GM19239 (cell line): Measurements from ENCODE around the gene PPARA.

Experiments used
- DNase-seq: peaks from one replicate; pipeline ENCODE4 v3.0.0; 2011; ENCODE audit warnings: low spot score; ENCODE audit not compliant: insufficient read length
- FAIRE-seq: peaks from 2 replicates; lab custom pipeline; 2011; peaks lifted over from hg19 to GRCh38; lab: Jason Lieb, UNC

The PPARA gene

DNA sequence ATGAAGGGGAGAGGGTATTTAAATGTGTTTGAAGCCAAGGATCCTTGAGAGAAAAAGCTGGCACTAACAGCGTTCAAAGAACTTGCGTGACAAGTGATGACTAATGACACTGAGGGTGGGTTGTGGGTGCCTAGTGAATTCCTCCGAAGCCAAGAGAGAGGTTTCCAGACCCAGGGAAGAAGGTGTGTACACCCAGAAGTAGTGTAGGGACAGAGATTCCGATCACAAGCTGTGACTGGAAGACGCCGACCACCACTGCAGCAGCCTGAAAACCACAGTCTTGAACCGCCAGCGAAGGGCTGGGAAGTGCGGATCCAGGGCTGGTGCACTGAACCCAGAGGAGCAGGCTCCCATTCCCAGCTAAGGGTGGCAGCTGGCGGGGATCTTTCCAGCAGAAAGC lies 9.5 kb downstream of the PPARA start:
- FAIRE-seq (no peak), DNase-seq (no peak)

DNA sequence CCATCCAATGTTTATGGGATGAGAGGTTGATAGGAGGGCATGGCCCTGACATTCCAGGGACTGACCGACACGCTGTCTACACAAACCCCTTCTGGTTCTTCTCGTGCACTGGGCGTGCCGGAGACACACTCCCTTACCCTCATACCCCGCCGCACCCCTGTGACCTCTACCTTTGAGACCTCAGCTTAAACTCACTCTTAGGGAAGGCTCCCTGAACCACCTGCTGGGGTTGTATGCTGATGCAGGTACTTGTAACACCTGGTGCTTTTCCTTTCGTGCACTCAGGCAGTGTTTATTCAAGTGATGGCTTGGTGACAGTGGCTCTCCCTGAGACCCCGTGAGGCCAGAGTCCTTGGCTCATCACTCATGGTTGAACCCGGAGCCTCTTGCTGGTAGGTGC lies 12.0 kb downstream of the PPARA start:
- FAIRE-seq = no peak
- no peak for DNase-seq

DNA sequence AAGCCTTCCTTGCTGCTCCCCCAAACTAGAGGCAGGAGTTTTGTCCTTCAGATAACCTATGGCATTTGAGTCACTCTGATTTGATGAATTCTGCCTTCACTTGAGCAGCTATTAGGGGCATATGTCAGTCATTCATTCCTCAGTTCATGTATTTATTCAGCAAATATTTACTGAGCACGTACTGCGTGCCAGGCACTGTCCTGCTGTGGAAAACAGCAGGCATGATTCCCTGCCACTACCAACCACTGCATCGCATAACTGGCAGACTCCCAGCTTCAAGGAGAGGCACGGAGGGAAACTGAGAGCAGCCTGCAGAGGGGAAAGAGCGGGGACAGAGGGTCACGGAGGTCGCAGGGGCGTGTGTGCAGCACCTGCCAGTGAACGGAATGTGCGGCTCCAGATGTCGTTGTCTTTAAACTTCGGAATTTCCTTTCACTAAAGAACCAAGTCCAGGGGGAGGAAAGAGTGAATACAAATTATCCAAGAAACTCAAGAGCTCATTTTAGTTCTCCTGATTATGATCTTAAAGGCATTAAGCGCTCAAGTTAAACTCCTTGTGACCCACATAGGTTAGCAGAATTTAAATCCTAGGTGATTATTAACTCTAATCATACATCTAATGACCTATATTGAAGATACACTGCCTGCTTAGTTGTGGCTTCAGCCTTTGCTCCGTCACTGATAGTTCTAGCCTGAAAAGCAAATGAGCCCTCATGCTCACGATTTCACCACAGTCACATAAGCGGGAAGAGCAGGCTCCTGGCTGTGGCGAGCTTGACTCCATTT lies 12.6 kb downstream of the PPARA start:
- DNase-seq (no peak), FAIRE-seq (no peak)

DNA sequence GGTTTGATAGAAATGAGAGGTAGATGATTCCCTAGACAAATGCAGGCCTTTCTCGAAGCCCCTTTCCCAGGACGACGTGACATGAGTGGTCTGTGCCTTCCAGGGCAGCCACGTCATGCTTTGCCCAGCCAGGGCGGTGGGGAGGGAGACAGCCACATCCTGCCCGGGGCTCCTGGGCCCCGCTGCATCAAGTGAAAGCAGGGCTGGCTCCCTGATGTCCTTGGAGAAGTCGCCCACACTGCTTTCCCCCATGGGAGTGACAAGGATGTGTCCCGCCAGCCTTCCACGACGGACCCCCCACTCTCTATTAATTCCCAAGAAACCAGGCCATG lies 13.2 kb downstream of the PPARA start:
- FAIRE-seq = no peak
- no peak for DNase-seq

DNA sequence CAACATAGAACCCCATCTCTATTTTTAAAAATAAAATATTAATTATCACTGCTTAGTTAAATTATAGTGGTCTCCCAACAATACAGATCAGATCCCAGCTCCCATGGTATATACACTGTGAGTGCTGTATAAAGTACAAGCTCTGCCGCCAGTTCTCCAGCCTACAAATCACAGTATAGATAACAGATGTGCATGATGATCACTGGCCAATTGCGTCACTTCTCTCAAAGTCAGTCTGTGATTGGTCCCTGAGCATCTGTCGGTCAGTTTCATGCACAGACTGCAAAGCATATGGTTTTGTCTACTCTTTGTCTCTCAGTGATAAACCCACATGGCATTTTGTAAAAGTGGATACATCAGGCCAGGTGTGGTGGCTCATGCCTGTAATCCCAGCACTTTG lies 15.7 kb downstream of the PPARA start:
- no peak for FAIRE-seq

DNA sequence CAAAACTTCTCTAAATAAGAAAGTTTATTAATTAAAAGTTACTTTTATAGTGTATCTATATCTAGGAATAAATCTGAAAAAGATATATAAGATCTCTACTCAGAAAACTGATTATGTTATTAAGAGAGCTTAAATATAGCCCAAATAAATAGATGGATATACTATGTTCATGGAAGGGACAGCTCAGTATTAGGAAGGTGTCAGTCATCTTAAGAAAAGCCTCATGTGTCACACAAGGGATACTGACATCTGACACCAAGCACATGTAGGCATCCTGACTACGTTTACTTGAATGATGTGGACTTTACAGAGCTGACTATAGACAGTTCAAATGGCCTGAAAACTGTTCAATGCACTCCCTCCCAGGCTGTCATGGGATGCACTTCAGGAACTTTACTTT lies 19.3 kb downstream of the PPARA start:
- no peak for DNase-seq
- FAIRE-seq = no peak

More for the DNA sequence above, 15.7 kb downstream of the PPARA start:
- DNase-seq = no peak

DNA sequence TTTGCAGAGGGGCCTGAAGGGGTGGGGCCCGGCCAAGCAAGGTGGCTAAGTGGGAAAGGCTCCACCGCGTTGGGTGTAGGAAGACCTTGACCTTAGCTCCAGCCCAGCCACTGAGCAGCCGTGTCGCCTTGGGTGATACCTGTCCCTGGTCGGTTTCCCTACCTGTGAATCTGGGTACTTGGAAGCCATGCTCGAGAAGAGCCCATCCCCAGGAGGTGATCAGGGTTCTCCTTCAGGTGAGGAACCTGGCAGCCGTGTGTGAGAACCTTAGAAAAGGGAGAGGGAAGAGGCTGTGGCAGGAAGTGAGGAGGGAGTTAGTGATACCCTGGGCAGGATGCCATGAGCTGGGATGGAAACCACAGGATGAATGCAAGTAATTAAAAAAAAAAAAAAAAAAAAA lies 21.6 kb downstream of the PPARA start:
- FAIRE-seq = no peak
- no peak for DNase-seq

DNA sequence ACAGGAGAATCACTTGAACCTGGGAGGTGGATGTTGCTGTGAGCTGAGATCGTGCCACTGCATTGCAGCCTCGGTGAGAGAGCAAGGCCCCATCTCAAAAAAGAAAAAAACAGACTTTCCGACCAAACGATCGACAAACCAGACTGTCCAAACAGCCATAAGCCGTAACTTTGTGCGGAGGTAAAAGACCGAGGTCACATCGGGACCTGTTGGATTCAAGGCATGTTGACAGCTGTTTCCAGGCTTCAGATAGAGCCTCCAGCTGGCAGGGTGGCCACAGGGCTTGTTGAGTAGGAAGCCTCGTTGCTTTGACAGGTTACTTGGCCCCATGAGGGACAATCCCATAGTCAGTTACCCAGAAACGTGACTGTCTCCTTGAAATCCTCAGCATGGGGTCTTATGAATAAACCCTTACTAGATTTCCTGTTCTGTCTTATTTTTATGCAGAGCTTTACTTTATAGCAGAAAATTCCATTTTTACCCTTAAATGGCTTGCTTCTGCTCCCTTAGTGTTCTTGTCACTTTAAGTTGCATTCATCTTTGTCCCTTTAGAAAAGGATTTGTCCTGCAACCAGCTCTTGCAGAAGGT lies 22.3 kb downstream of the PPARA start:
- no peak for DNase-seq
- no peak for FAIRE-seq

DNA sequence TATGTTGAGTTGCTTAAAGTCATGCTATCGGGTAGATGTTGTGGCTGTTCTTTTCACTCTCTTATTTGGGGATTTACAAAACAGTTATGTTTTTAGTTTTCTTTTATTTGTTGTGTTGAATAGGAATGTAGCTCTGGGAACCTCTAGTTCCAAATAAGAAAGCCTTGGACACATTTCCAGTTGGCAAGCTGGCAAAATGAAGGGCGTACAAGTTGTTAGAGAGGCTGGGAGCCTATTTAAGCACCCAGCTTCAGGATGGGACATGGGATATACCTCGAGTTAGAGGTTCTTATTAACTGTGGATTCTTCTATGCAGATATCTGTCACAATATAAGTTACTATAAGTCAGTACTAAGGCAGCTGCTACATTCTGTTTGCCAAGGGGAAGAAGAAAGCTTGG lies 22.8 kb downstream of the PPARA start:
- FAIRE-seq = no peak

DNA sequence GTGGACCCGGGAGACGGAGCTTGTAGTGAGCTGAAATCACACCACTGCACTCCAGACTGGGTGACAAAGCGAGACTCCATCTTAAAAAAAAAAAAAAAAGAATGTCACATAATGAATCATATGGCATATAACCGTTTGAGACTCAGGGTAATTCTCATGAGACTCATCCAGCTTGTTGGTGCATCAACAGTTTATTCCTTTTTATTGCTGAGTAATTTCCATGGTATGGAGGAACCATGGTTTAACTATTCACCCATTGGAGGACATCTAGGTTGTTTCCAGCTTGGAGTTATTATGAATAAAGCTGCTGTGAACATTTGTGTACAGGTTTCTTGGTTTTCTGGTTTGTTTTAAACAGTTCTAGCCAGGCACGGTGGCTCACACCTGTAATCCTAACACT lies 25.3 kb downstream of the PPARA start:
- FAIRE-seq (no peak), DNase-seq (no peak)

More for the DNA sequence above, 22.8 kb downstream of the PPARA start:
- no peak for DNase-seq

DNA sequence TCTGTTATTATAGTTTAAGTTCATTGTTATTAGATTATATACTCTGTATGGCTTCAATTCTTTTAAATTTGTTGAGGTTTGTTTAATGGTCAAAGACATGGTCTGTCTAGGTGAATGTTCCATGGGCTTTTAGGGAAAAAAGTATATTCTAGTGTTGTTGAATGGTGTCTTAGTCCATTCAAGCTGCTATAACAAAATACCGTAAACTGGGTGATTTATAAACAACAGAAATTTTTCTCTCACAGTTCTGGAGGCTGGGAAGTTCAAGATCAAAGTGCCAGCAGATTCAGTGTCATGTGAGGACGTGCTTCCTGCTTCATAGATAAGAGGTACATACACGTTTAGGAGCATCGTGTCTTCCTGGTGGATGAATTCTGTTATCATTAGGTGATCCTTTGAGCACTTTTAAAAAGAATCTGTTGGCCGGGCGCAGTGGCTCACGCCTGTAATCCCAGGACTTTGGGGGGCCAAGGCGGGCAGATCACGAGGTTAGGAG lies 26.2 kb downstream of the PPARA start:
- FAIRE-seq = no peak
- DNase-seq = no peak

DNA sequence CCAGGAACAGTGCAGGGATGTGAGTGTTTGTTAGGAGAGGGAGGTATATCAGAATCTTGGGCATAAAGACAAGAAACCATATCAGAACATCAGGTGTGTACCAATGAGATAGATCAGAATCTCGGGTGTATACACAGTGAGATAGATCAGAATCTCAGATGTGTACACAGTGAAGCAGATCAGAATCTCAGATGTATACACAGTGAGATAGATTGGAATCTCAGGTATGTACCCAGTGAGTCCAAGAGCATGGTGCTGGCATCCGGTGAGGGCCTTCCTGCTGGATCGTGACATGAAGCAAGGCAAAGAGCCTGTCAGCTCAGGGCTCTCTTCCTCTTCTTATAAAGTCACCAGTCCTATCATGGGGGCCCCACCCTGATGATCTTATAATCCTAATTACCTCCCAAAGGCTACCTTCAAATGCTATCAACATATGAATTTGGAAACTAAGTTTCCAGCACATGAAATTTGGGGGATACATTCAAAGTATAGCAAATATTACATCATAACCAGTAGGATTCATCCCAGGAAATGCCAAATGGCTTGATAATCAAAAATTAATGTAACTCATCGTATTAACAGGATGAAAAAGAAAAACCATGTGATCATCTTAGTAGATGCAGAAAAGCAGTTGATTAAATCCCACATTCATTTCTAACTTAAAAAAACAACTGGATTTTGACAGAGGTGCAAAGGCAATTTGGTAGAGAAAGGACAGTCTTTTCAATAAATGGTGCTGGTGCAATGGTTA lies 28.6 kb downstream of the PPARA start:
- FAIRE-seq = no peak
- no peak for DNase-seq

DNA sequence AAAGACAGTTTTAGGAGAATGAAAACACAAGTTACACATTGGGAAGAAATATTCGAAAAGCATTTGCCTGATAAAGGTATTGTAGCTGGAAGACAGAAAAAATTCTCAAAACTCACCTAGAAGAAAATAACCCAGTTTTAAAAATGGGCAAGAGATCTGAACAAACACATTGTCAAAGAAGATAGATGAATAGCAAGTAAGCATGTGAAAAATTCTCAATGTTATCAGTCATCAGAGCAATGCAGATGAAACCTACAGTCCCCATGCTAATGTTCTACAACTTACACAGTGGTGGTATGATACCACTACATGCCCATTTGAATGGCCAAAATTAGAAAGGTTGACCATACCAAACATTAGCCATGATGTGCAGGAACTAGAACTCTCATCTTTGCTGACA lies 29.4 kb downstream of the PPARA start:
- FAIRE-seq = peak; percentile 8
- no peak for DNase-seq

DNA sequence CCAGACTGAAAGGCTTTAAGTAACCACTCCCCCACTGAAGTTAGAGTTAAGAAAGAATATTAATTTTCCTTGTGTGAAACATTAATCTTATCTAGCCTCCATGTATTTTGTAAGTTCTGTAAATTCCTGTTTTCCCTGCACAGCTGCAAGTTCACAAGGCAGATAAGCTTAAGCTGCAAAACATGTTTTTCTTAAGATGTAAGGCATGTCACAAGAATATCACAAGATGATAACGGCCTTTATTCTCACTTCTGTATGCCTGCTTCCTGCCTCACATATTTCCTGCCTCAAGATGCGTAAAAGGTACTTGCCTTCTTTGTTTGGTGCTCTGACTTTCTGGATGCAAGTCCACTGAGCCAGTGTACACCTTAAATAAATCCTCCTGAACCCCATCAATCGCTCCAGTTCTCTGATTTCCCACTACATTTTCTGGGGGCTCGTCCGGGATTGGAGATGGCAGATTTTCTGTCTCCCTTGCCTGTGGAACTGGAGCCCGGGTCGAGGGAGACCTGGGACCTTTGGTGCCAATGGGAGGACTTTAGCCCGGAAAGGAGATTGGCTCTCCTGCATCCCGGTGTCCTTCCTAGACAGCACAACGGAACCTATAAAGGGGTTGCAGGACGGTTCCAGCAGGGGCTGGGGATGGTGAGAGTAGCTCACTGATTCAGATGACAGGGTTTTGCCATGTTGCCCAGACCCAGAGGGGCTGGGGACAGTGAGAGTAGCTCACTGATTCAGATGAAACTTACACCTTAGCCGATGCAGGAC lies 30.2 kb downstream of the PPARA start:
- FAIRE-seq = no peak
- DNase-seq = no peak

DNA sequence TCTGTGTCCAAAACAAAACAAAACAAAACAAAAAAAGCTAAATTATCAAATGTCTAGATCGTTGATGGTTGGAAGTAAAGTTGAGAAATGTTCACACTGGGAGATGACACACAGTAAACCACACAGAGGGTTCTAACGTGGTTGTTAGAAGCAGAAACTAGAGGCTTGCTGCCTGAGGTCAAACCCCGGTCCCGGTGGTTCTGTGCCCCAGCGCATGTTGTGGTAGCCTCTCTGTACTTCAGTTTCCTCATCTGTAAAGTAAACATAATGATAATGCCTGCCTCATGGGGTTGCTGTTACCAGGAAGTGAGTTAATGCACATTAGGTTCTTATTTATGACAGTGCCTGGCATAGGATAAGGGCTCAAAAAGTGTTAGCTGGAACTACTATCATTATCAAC lies 33.4 kb downstream of the PPARA start:
- FAIRE-seq (no peak), DNase-seq (no peak)

DNA sequence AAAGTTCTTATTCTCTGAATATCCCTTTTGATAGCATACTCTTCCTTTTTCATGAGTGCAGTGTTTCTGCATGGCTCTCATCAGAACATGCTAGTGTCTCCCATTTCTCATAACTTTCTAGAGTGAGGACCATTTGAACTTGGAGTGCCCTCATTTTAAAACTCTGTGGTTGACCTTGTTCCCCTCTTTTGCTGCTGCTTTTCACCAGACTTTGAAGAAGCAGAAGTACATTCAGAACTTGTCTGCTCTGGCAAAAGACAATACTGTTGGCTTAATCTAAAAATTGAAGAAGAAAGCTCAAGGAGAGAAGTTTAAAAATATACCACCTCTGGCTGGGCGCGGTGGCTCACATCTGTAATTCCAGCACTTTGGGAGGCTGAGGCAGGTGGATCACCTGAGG lies 35.0 kb downstream of the PPARA start:
- FAIRE-seq = no peak
- DNase-seq = no peak

DNA sequence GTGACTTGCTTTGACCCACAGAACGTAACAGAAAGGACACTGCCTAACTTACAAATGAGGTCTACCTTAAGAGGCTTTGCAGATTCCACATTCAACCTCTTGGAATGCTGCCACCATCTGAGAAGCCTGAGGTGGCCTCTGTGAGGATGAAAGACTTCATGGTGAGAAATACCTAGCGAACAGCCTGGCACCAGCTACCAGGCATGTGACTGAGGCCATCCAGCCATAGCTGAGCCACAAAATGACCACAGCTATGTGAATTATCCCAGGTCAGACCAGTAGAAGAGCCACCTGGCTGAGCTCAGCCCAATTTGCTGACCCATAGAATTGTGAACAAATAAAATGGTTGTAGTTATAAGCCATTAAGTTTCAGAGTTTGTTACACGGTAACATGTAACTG lies 37.5 kb downstream of the PPARA start:
- DNase-seq = no peak
- no peak for FAIRE-seq

DNA sequence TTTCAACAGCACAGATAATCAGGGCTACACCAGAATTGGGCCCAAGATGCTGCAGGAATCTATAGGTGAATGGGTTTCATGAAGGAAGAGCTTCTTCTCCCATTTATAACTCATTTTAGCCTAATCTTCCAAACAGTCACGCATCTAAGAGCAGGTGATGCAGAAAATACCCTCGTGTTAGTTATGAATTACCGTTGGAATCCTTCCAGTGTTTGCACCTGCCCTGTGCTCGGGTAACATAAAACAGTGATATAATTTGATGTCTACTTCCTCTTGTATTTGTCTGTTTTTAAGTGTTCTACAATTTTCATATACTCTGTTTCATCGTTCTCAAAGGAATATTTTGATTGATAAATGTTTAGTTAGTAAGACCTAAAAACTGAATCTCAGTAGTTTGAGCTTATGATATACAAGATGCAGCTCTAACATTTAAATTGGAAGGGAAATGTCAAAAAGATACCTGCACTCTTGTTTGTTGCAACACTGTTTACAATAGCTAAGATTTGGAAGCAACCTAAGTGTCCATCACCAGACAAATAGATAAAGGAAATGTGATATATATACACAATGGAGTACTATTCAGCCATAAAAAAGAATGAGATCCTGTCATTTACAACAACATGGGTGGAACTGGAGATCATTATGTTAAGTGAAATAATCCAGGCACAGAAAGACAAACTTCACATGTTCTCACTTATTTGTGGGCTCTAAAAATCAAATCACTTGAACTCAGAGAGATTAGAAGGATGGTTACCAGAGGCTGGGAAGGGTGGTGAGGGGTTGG lies 42.1 kb downstream of the PPARA start:
- DNase-seq (no peak), FAIRE-seq (no peak)

DNA sequence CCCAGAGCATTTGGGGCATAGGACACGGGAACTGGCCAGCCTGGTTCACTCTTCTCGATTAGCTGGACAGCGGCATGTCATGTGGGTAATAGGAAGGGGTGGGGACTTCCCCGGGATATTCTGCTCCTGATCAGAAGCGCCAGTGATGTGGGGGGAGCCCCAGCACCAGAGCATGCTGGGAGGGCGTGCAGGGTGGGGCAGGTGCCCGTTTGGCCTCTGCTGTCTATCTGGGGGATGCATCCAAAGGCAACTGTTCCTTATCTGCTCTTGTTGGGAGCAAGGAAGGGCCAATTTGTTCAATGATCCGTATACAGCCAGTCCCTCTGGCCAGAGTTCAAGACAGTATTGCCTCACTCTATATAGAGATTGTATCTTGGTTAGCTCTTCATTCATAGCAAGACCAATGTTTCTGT lies 43.6 kb downstream of the PPARA start:
- no peak for DNase-seq
- FAIRE-seq = no peak
